HG03097 (cell line): ENCODE data around the gene LMX1B.

ENCODE experiments used
- ATAC-seq: cut with Tn5 transposase; IDR thresholded peaks from one replicate; pipeline ENCODE4 v1.9.1; 2021; ENCODE audit not compliant: unreplicated experiment, low FRiP score

Gene LMX1B

GRCh38 chr9:126692759-126693427 lies 79.2 kb downstream of the LMX1B start:
- no peak for ATAC-seq

DNA sequence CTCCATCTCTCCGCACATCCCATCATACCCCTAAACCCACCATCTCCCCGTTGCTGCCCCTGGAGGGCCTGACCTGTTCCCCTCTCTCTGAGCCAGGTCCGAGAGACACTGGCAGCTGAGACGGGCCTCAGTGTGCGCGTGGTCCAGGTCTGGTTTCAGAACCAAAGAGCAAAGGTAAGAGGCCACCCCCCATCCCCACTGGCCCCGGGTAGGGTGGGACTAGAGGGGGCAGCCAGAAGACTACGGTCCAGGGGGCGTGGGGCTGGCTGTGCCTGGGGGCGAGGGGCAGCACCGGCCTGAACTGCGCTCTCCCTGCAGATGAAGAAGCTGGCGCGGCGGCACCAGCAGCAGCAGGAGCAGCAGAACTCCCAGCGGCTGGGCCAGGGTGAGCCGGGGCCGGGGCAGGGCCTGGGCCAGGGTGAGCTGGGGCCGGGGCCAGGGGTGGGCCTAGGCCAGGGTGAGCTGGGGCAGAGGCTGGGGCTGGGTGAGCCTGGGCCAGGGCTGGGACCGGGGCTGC lies 79.8 kb downstream of the LMX1B start:
- ATAC-seq = no peak

DNA sequence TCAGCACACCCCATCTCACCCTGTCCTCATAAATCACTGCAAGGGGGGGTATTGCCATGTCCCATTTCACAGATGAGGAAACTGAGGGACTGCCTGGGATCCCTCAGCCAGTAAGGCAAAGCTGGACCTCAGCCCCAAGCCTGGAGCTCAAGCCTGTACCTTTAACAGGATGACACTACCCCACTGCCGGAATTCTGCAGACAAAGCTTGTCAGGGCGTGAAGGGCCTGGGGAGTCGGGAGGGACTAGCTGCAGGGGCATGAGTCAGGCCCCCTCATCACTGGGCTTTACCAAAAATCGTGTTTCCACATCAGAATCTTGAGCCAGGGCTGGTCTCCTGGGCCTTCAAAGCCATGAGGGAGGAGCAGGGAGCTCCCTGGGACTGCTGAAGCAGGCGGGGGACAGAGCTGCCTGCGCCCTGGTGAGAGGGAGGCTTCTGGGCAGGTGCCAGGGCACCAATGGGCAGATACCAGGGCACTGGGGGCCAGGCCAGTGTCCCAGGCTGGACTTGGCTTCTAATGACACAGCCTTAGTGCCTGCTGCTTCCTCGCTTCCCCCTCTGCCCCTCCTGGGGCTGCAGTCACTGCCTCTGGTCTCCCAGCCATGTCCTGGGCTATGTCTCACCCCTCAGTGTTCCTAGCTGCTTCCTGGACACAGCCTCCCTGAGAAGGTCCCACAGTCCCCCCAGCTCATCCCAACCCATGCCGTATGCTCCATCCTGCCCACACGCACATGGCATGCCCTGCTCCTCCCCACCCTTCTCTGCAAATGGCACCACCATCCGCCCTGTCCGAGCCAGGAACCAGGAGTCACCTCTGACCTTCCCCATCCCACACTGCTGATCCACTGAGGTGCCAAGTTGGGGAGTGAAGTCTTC lies 80.7 kb downstream of the LMX1B start:
- no peak for ATAC-seq

DNA sequence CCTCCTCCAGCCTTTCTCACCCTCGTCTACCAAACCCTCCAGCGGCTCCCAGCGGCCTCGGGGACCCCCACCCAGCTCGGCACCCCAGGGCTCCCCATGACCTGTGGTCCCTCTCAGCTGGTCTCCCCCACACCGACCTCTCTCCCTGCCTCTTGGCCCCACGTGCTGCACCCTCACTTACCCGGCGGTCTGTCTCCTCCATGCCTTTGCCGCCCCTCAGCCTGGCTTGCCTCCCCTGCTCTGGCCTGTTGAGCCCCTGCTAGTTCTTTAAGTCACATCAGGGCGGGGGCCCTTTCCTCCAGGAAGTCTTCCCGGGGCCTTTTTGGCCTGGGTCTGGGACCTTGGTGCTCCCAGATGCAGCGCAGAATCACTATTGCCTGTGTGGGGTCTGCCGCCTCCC lies 81.5 kb downstream of the LMX1B start:
- ATAC-seq = no peak

DNA sequence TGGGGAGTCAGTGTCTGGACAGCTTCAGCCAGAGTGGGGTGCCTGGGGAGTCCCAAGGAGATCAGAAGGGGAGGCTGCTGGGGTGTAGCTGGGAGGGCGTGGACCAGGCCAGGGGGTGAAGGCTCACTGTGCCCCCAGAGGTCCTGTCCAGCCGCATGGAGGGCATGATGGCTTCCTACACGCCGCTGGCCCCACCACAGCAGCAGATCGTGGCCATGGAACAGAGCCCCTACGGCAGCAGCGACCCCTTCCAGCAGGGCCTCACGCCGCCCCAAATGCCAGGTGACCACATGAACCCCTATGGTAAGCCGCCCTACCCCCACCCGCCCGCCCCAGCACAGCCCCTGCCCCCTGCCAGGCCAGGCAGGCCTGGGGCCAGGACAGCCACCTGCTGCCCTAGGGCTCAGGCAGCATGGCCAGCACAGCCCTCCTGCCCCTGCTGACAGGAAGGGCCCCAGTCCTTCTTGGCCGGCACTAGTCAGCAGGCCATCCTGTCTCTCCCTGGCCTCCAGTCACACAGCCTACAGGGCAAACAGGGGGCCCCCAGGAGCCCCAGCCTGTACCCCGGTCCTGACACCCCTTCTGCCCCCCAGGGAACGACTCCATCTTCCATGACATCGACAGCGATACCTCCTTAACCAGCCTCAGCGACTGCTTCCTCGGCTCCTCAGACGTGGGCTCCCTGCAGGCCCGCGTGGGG lies 82.1 kb downstream of the LMX1B start:
- no peak for ATAC-seq

DNA sequence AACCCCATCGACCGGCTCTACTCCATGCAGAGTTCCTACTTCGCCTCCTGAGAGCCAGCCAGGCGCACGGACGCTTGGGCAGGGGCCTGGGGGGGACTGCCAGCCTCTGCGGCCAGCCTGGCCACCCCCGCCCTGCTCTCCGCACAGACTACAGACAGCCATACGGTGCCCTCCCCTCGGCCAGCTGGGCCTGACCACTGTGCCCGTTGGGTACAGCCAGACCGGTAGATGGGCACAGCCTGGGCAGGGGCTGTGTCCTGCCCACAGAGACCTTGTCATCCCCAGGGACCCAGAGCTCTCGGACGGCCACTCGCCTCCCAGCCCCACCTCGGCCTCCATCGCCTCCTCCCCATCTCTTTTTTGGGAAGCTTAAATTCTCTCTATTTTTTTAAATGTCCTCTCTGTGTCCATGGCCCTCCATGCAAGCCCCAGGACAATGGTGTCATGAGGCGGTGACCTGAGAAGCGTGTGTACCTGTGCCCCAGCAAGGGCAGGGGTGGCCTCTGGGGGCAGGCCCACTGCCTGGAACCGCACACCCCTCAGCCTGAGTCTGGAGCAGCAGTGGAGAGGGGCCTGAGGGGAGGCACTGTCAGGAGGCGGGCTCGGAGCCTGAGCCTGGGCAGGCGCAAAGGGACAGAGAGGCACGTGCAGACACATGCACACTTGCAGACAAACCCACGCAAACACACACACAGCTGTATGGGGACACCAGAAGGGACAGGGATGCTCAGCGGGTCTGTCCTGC lies 82.8 kb downstream of the LMX1B start:
- ATAC-seq = no peak

GRCh38 chr9:126697330-126697729 lies 83.6 kb downstream of the LMX1B start:
- no peak for ATAC-seq

DNA sequence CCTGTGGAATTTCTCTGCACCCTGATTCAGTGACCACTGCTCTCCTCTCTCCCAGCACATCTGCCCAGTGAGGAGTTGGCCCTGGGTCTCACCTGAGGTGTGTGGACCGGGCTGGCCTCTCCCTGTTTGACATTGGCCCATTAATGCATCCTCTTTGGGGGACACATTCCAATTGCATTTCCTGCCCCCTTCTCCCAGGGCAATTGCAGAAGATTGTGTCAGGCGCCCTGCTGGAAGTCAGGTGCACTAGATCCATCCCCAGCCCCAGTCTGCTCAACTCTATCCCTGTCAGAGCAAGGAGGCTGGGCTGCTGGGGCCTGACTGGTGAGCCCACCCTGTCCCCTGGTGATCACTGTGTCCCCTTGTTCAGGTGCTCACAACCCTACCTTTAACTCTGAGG lies 84.5 kb downstream of the LMX1B start:
- no peak for ATAC-seq

DNA sequence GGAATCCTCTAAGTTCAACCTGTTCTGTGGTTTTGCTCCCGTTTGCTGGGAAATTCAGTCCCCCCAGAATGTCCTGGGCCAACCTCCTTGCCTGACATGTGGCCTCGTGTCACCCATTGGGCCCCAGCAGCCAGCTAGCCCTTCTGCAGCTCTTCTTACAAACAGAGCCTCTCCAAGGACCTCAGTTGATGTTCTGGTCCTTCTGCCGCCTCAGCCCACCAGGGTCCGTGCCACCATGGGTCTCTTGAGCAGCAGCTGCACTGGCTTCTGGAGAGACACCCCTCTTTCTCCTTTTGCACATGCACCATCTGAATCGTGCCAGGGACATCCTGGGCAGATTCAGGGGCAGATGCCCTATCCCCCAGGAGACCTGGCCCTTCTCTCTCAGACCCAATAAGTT lies 85.0 kb downstream of the LMX1B start:
- no peak for ATAC-seq

GRCh38 chr9:126699401-126699881 lies 85.7 kb downstream of the LMX1B start:
- ATAC-seq = no peak

- no peak for ATAC-seq
Observed at GRCh38 chr9:126700296-126700695, 86.6 kb downstream of the LMX1B start.

- no peak for ATAC-seq
Observed at GRCh38 chr9:126700903-126701812, 87.4 kb downstream of the LMX1B start.

GRCh38 chr9:126701813-126702140 lies 88.0 kb downstream of the LMX1B start:
- no peak for ATAC-seq

DNA sequence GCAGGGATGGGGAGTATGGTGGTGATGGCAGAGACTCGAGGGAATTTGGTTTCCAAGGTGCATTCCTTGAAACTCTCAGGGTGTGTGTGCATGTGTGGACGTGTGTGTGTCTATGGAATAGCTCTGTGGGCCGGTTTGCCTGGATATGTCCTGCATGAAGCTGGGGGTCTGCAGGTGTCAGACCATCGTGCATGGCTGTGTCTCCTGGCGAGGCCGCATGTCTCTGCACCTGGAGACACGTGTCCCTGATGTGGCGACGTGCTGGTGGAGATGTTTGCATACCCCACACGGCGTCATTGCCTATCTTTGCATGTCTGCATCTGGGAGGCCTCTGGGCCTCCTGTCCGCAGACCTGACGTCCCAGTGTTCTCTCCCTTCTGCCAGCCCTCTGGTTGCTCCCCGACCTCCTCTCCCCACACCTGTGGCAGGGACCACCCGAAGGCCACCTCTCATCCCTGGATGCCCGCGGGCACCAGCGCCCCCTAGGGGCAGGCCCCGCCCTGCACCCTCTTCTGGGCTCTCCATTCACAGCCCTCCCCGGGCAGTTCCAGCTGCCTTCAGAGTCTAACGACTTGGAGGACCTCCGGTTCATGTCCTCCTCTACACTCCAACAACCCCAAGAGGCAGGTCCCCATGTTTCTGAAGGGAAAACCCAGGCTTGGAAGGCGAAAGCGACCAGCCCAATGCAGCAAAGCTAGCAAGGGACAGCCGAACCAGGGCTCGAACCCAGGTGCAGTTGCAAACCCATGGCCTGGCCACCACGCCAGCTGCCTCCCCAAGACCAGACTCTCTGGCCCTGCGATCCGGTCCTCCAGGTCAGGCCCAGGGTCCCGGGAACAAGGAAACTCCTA lies 88.6 kb downstream of the LMX1B start:
- ATAC-seq = no peak

DNA sequence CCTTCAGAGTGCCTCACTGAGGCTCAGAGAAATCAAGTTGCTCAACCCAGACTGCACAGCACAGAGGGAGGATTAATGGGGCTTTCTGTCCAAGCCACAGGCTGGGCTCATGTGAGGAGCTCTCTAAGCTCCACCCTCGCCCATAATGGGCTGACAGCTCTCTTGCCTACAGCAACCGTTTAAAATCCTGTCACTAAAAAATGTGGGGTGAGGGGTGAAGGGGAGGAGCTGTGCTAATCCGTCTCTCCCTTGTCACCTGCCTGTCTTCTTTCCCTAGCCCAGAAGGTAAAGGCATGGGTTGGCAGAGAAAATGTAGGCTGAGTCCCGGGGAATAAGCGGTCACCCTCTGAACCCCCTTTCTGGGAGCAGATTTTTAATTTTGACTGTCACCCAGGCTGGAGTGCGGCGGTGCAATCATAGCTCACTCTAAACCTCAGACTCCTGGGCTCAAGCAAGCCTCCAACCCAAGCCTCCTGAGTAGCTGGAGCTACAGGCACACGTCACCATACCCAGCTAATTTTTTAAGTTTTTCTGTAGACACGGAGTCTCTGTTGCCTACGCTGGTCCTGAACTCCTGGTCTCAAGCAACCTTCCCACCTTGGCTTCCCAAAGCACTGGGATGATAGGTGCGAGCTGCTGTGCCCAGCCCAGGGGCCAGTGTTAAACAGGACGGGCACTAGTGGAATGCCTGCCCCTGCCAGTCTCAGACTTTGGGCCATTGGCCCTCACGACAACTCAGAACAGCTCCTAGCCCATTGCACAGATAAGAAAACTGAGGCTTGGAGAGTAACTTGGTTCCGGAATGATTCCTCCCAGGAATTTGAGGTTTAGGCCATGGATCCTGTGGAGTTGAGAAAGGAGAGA lies 89.5 kb downstream of the LMX1B start:
- ATAC-seq = no peak

GRCh38 chr9:126703866-126704156 lies 90.1 kb downstream of the LMX1B start:
- ATAC-seq = no peak

DNA sequence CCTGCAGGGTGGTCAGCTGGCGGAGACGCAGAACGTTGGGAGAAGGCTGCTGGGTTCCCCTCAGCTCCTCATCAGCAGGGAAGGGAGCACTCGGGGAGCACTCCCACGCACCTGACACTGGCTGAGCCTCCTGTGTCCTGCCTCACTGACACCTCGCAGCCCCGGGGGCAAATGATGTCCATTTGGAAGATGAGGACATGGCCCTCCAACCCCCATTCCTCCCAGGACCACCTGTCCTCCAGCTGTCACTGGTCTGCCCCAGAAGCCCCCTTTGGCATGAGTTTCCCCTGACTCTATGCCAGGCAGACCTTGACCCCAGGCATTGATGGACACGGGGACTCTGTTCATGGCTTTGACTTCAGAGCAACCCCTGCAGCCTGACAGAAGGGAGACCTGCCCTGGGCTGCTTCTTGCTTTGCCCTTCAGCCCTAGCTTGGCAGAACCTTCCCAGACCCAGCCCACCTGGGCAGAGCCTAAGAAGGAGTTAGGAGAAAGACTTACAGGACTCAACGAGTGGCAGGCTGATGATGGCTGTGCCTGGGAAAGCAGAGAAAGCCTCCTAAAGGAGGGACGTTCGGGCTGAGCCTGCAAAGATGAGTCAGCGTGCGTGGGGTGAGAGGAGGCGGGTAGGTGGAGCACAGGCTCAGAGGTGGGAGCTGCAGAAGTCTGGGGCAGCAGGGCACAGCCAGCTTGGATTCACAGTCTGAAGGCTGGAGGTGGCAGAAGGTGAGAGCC lies 90.6 kb downstream of the LMX1B start:
- ATAC-seq = no peak
